HG03442 (cell line): ENCODE measurements around the gene OSTF1.

Source experiments
- ATAC-seq: cut with Tn5 transposase; IDR thresholded peaks from one replicate; pipeline ENCODE4 v1.9.1; 2021; ENCODE audit warnings: mild to moderate bottlenecking, moderate library complexity; ENCODE audit not compliant: unreplicated experiment

The OSTF1 gene

DNA sequence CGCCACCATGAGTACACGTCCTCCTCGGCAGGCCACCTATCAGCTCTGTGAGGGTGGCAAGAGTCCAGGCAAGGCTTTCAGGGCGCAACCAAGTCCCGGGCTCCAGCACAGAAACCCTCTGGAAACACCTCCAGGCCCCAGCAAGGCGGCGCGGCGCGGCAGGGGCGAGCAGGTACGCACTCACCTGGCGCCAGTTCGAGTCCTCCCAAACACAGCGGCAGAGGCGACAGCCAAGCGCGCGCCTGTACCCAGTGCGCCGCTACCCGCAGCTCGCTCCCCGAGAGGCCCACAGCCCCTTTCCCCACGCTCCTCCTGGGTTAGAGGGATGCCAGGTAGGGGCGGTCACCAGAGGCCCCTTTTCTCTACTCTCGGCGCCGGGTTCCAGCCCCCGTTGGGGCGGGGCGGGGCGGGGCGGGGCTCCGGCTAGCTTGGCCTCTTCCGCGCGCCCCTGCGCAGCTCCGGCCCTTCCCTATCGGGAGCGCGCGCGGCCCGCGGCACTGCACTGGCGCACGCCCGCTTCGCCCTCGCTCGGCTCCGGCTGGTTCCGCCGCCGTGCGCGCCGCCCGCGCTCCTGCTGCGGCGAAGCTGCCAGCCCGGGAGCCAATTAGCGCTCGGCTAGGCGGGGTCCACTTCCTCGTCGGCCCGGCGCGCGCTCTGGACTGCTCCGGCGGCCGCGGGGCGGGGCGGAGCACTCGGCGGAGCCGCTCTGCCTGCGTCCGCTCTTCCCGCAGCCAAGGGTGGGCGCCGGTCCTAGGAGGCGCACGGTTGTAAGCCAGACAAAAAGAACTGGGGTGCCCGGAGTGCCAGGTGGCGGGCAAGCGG lies at the start of gene OSTF1, which contains the start of gene NMRK1:
OSTF1 (plus strand) TSS at position 691 of the 822 bp plus-strand sequence. CDS start 179 bp downstream, outside the sequence.
NMRK1 (minus strand) TSS at position 332 of the 822 bp plus-strand sequence. CDS start 5,040 bp downstream, outside the sequence.
- ATAC-seq: peak; percentile 85

GRCh38 chr9:75039009-75039408 lies 49.3 kb upstream of the OSTF1 start:
- no peak for ATAC-seq

DNA sequence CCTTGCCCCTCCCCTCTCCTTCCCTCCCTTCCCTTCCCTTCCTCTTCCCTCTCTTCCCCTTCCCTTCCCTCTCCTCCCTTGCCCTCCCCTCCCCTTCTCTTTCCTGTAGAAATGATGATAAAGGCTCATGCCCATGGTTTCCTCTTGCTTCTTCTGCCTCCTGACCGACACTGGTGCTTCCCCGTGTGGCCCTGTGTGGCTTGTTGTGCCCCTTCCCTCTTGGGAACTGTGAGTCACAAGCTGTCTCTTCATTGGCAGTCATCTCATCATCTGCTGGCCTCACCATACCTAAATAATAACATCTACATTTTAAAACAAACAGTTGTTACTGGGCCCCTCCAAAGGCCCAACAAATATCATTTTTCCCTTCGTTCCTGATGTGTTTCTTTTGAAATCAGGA lies 48.5 kb upstream of the OSTF1 start:
- ATAC-seq: peak; percentile 94

DNA sequence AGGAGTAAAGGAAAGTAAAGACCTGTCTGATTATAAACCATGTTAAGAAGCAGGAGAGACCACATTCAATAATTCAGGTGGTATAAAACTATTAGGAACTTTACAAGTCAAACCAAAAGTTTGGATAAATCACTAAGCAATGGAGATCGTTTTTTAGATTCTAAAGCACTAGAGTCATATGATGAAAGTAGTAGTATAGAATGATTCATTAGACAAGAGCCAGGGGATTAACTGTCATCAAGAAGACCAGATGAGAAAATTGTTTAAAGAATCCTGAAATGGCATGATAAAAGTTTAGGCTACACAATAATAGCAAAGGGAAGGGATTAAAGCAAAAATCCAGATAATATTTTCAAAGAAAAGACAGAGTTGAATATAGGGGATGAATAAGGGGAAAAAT lies 47.3 kb upstream of the OSTF1 start:
- ATAC-seq: no peak

GRCh38 chr9:75046725-75047345 lies 41.5 kb upstream of the OSTF1 start:
- no peak for ATAC-seq

DNA sequence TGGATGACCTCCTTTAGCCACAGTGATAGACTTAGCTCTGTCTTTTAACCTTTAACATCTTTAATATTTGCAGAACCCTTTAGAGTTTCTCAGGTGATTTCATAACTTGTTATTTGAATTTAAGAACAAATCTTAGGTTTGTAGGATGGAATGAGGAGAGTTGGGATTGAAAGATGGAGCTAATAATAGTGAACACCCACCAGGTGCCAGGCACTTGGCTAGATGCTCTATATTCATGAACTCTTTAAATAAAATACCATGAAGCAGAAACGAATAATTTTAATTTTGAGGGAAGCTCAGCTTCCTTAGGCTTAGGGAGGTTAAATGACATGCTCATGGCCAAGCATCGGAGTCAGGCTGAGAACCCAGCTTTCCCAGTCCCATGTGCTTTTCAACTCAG lies 40.8 kb upstream of the OSTF1 start:
- ATAC-seq: no peak

- no peak for ATAC-seq
These were observed 37.0 kb upstream of the OSTF1 start for GRCh38 chr9:75051285-75051684.

- ATAC-seq: peak; percentile 96
These were observed 34.4 kb upstream of the OSTF1 start for GRCh38 chr9:75053869-75054268.

DNA sequence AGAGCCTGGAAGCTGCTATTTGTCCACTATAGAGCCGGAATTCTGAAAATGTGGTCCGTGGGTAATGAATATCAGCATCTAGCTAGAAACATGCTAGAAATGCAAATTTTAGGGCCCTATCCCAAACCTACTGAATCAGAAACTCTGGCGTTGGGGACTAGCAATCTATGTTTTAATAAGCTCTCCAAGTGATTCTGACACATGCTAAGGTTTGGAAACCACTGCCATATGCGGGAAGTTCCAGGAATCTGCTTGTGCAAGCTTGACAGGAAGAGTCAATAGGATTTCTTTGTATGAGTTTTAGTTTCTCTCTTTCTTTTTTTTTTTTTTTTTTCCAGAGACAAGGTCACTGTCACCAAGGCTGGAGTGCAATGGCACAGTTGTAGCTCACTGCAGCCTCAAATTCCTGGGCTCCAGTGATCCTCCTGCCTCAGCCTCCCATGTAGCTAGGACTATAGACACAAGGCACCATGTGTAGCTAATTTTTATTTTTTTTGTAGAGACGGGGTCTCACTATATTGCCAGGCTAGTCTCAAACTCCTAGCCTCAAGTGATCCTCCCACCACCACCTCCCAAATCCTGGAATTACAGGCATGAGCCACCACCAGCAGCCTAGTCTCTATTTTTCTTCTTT lies 33.8 kb upstream of the OSTF1 start:
- no peak for ATAC-seq

DNA sequence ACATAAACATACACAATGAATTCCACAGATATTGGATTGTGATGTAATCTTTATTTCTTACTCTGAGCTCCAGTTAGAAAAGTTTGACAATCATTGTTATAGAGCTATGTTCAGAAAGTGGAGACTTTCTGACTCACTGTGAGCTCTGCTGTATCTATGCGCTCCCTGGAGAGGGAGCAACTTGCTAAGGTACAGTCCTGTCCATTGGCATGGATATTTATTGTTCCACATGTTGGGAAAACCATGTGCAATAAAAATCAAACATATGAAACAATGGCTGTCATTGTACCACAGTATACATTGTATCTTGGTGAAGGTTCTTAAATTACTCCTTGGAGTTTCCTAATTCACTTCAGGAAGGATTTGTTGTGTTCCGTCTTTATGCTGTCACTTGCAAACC lies 27.1 kb upstream of the OSTF1 start:
- no peak for ATAC-seq

DNA sequence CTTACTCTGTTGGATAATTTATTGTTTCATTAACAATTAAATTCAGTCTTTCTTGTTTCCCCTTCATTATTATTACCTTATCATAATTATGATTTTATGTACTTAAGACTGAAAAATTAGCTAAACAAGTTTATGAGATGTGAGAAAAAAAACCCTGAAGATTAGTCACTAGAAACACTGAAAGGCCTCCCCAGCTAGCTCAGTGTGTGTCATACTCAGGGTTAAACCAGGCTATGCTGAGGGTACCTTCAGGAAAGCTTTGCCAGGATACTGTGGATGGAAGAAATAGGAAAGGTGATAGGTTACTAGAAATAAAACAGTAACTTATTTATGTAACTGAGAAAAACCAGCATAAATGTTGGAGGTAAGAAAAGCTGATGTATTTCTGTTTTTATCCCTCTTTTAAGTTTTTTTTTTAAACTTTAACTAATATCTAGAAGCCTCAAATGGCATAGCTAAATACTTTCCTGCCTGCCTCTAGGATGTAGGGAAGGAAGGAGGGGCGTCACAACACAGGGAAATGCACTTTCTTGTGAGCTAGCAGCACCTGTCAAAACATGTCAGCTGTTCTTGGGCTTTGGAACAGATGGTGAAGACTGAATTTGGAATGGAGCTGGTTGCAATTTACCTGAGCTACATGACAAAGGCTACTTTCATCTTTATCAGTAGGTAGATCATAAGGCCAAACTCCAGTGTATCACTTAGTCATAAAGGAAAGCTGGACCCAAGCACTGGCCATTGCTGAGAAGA lies 24.6 kb upstream of the OSTF1 start:
- ATAC-seq: no peak

DNA sequence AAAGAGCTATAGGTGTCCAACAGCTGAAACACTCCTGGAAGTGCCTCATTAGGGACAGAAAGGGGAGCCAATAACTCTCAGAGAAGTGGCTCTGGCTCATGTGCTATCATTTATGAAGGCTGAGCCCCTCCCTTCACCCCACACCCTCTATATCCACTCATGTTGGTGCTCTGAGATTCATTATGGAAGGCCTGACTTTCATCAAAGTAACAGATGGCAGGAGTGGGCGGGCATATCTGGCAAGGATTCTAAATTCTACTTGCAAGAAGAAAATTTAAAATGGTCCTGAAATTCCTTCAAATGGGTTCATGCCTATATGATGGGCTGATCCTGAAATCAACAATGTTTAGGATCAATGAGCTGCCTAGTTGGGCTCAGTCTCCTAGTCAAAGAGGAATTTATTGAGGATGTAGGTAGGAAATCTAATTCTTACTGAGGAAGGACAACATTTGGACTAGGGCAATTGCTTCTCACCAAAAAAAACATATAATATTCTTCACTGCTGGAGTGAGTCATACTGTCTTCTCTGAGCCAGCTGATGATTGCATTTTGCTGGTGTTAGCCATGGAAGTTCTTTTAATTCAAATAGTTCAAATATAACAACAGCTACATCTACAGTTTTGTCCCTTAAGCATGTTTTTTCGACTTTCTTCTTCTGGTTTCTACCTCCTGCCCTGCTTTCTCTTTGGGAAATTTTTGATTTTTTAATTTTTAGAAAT lies 23.8 kb upstream of the OSTF1 start:
- ATAC-seq: no peak

GRCh38 chr9:75065510-75065909 lies 22.8 kb upstream of the OSTF1 start:
- no peak for ATAC-seq

- ATAC-seq: no peak
These were observed 20.4 kb upstream of the OSTF1 start for GRCh38 chr9:75067894-75068293.

- ATAC-seq: no peak
These were observed 19.1 kb upstream of the OSTF1 start for GRCh38 chr9:75069171-75069570.

DNA sequence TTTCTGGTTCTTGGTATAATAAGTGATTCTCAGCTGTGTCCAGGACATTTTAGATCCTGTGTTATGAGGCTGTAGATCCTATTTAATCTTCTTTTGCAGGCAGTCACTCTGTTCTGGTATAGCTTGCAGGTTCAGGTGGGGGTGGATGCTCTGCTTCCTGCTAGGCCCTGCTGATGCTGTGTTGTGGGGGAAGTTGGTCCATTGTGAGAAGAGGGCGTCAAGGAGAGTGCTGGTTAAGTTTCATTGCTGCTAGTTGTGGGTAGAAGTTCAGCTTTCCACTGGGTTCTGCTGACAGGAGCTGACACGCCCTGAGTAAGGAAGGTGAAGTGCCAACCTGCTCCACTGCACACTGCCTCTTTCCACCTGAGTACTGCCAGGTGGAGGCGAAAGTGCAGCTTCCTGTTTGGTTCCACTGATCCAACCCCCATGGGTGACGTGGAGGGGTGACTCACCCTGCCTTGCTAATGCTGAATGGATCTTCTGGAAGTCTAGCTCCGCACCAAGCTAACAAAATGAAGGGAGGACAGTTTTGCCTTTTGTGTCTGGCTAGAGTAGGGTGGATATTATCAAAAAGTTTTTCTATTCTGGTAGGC lies 16.7 kb upstream of the OSTF1 start:
- peak; percentile 83 for ATAC-seq

- no peak for ATAC-seq
These were observed 15.4 kb upstream of the OSTF1 start for GRCh38 chr9:75072895-75073294.

GRCh38 chr9:75081632-75082031 lies 6.7 kb upstream of the OSTF1 start:
- ATAC-seq: no peak

GRCh38 chr9:75083188-75083970 lies 4.9 kb upstream of the OSTF1 start:
- ATAC-seq: no peak
